NB4 (cell line): ENCODE data around the gene SPTLC3.

Experiments used
- MYC ChIP-seq: IDR thresholded peaks from 2 replicates; pipeline ENCODE4 v1.6.1; 2011; ENCODE audit warnings: low read depth, low read length
- POLR2A ChIP-seq: IDR thresholded peaks from 2 replicates; pipeline ENCODE4 v1.6.1; 2011; ENCODE audit warnings: mild to moderate bottlenecking; ENCODE audit not compliant: insufficient read length; ENCODE audit errors: extremely low read depth
- TF ChIP-seq, protein P1 (sequence below): IDR thresholded peaks from one replicate; pipeline ENCODE4 v1.5.1; 2012; ENCODE audit warnings: low read depth, low read length
- TF ChIP-seq, protein P2 (sequence below): IDR thresholded peaks from 2 replicates; pipeline ENCODE4 v1.6.1; 2011; ENCODE audit warnings: low read depth, low read length

- TF ChIP-seq, protein P1, sequence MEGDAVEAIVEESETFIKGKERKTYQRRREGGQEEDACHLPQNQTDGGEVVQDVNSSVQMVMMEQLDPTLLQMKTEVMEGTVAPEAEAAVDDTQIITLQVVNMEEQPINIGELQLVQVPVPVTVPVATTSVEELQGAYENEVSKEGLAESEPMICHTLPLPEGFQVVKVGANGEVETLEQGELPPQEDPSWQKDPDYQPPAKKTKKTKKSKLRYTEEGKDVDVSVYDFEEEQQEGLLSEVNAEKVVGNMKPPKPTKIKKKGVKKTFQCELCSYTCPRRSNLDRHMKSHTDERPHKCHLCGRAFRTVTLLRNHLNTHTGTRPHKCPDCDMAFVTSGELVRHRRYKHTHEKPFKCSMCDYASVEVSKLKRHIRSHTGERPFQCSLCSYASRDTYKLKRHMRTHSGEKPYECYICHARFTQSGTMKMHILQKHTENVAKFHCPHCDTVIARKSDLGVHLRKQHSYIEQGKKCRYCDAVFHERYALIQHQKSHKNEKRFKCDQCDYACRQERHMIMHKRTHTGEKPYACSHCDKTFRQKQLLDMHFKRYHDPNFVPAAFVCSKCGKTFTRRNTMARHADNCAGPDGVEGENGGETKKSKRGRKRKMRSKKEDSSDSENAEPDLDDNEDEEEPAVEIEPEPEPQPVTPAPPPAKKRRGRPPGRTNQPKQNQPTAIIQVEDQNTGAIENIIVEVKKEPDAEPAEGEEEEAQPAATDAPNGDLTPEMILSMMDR = no peak
- no peak for TF ChIP-seq POLR2A
- TF ChIP-seq, protein P2, sequence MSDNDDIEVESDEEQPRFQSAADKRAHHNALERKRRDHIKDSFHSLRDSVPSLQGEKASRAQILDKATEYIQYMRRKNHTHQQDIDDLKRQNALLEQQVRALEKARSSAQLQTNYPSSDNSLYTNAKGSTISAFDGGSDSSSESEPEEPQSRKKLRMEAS = no peak
- TF ChIP-seq MYC = no peak
Observed at GRCh38 chr20:13117200-13117599, 108.4 kb downstream of the SPTLC3 start.
